Nephron (organoid): ENCODE data around the gene RTL10.

Source experiments
- H3K27ac Mint-ChIP-seq, 3 experiments: 2 replicates each; pipeline ENCODE4 v1.8.0; 2020; ENCODE audit warnings: mixed read lengths in 3 of 3, mild to moderate bottlenecking in 2 of 3, moderate library complexity in 1 of 3
- H3K27me3 Mint-ChIP-seq: 2 replicates; pipeline ENCODE4 v1.8.0; 2021; ENCODE audit warnings: low read depth, mild to moderate bottlenecking, moderate library complexity, mixed read lengths
- H3K36me3 Mint-ChIP-seq: 2 replicates; pipeline ENCODE4 v1.8.0; 2020; ENCODE audit warnings: low read depth, mixed read lengths
- H3K4me1 Mint-ChIP-seq: 2 replicates; pipeline ENCODE4 v1.8.0; 2020; ENCODE audit warnings: mixed read lengths
- H3K4me3 Mint-ChIP-seq, 3 experiments: 2 replicates each; pipeline ENCODE4 v1.8.0; 2020; ENCODE audit warnings: mild to moderate bottlenecking in 3 of 3, mixed read lengths in 3 of 3, moderate library complexity in 2 of 3
- H3K9me3 Mint-ChIP-seq: 2 replicates; pipeline ENCODE4 v1.8.0; 2020; ENCODE audit warnings: mixed read lengths
- TF ChIP-seq, protein P1 (sequence below), 3 experiments: fragments of 200-600 bp; sonication (generic); IDR thresholded peaks; one replicate each; pipeline ENCODE4 v1.5.0; 2021; ENCODE audit warnings: antibody characterized with exemption in 3 of 3; ENCODE audit not compliant: unreplicated experiment in 3 of 3

The RTL10 gene

DNA sequence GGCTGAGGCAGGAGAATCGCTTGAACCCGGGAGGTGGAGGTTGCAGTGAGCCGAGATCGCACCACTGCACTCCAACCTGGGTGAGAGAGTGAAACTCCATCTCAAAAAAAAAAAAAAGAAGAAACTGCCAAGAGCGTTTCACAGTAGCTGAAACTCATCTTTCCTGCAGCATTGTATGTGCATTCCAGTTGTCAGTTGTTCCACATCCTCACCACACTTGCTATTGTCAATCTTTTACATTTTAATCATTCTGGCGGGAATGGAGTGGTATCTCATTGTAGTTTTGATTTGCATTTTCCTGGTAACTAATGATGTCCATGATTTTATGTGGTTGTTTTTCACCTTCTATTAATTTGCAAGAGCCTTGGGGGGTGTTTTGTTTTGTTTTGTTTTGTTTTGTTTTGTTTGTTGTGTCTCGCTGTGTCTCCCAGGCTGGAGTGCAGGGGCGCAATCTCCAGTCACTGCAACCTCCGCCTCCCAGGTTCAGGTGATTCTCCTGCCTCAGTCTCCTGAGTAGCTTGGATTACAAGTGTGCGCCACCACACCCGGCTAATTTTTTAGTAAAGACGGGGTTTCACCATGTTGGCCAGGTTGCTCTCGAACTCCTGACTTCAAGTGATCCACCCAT lies 8.1 kb upstream of the RTL10 start:
- H3K27ac Mint-ChIP-seq: peak overlapping the region in 2 of 3 experiments; percentile 51 to 65
- TF ChIP-seq, protein P1, sequence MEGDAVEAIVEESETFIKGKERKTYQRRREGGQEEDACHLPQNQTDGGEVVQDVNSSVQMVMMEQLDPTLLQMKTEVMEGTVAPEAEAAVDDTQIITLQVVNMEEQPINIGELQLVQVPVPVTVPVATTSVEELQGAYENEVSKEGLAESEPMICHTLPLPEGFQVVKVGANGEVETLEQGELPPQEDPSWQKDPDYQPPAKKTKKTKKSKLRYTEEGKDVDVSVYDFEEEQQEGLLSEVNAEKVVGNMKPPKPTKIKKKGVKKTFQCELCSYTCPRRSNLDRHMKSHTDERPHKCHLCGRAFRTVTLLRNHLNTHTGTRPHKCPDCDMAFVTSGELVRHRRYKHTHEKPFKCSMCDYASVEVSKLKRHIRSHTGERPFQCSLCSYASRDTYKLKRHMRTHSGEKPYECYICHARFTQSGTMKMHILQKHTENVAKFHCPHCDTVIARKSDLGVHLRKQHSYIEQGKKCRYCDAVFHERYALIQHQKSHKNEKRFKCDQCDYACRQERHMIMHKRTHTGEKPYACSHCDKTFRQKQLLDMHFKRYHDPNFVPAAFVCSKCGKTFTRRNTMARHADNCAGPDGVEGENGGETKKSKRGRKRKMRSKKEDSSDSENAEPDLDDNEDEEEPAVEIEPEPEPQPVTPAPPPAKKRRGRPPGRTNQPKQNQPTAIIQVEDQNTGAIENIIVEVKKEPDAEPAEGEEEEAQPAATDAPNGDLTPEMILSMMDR (IDR thresholded peaks at IDR 0.05; ENCODE audit: unreplicated experiment in 3 of 3): no peak
- no peaks in the 10 kb centered on the region for H3K27me3 Mint-ChIP-seq
- H3K4me3 Mint-ChIP-seq: no peak overlapping the region
- H3K9me3 Mint-ChIP-seq: no peaks in the 10 kb centered on the region
- H3K4me1 Mint-ChIP-seq: no peaks in the 10 kb centered on the region
- no peaks in the 10 kb centered on the region for H3K36me3 Mint-ChIP-seq

DNA sequence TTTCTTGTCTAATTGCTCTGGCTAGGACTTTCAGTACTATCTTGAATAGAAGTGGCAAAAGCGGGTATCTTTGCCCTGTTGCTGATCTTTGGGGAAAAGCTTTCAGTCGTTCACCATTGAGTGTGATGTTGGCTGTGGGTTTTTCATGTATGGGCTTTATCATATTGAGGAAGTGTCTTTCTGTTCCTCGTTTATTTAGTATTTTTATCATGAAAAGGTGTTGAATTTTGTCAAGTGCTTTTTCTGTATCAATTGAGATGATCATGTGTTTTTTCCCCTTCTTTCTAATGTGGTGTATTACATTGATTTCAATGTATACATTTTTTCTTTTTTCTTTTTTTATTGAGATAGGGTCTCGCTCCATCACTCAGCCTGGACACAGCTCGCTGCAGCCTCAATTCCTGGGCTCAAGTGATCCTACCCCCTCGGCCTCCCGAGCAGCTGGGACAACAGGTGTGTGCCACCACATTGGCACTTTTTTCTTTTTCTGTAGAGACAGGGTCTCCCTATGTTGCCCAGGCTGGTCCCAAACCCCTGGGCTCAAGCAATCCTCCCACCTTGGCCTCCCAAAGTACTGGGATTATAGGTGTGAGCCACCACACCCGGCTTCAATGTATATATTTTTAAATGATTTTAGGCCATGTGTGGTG lies 5.3 kb upstream of the RTL10 start:
- Mint-ChIP-seq H3K9me3 (no peaks in the 10 kb centered on the region), H3K36me3 (no peaks in the 10 kb centered on the region), H3K27ac (no peak overlapping the region), H3K4me3 (no peak overlapping the region), H3K27me3 (no peaks in the 10 kb centered on the region), H3K4me1 (peaks cover 7% of the 10 kb centered on the region)
- TF ChIP-seq, protein P1 (IDR thresholded peaks at IDR 0.05; ENCODE audit: unreplicated experiment in 3 of 3): no peak

DNA sequence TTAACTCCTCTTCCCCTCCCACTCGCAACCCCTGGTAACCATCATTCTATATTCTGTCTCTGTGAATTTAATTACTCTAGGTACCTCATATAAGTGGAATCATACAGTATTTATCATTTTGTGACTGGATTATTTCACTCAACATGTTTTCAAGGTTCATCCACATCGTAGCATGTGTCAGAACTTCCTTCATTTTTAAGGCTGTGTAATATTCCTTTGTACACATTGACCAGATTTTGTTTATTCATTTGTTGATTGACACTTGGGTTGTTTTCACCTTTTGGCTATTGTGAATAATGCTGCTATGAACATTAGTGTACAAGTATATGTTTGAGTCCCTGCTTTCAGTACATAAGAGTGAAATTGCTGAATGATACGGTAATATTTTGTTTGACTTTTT lies 2.7 kb upstream of the RTL10 start:
- Mint-ChIP-seq H3K9me3 (no peaks in the 10 kb centered on the region), H3K27me3 (no peaks in the 10 kb centered on the region), H3K4me1 (peaks cover 25% of the 10 kb centered on the region), H3K36me3 (peaks cover 7% of the 10 kb centered on the region), H3K27ac (peak overlapping the region in 2 of 3 experiments; percentile 37 to 74), H3K4me3 (peak overlapping the region; percentile 31 to 76 (median 47))
- TF ChIP-seq, protein P1 (IDR thresholded peaks at IDR 0.05; ENCODE audit: unreplicated experiment in 3 of 3): no peak

GRCh38 chr22:19855504-19856409 lies 1.1 kb upstream of the RTL10 start:
- Mint-ChIP-seq H3K4me1 (peaks cover 31% of the 10 kb centered on the region), H3K9me3 (no peaks in the 10 kb centered on the region), H3K4me3 (peak overlapping the region; percentile 94 to 98 (median 98)), H3K27me3 (no peaks in the 10 kb centered on the region), H3K27ac (peak overlapping the region; percentile 92 to 95 (median 93)), H3K36me3 (peaks cover 13% of the 10 kb centered on the region)
- TF ChIP-seq, protein P1 (IDR thresholded peaks at IDR 0.05; ENCODE audit: unreplicated experiment in 3 of 3): no peak

GRCh38 chr22:19853879-19854777 lies 546 bp downstream of the RTL10 start:
- TF ChIP-seq, protein P1 (IDR thresholded peaks at IDR 0.05; ENCODE audit: unreplicated experiment in 3 of 3): no peak
- H3K36me3 Mint-ChIP-seq: peaks cover 25% of the 10 kb centered on the region
- H3K4me1 Mint-ChIP-seq: peaks cover 43% of the 10 kb centered on the region
- peak overlapping the region; percentile 94 to 98 (median 98) for H3K4me3 Mint-ChIP-seq
- no peaks in the 10 kb centered on the region for H3K9me3 Mint-ChIP-seq
- H3K27me3 Mint-ChIP-seq: no peaks in the 10 kb centered on the region
- H3K27ac Mint-ChIP-seq: peak overlapping the region; percentile 92 to 95 (median 93)
